H1 (cell line): ENCODE results near the gene HDAC10.

Source experiments
- ASH2L ChIP-seq: fragments of 200-600, 300-600 bp; sonication (generic); IDR thresholded peaks from one replicate; pipeline ENCODE4 v1.7.1; 2017; ENCODE audit warnings: low read length
- CREB1 ChIP-seq: IDR thresholded peaks from 2 replicates; pipeline ENCODE4 v1.6.1; 2012; ENCODE audit warnings: inconsistent platforms
- EP300 ChIP-seq, 2 experiments: IDR thresholded peaks; 1 replicate in 1 of 2; 2 replicates in 1 of 2; pipeline ENCODE4 v1.6.1; 2011 to 2012; ENCODE audit warnings: low read depth in 2 of 2, low read length in 2 of 2, mild to moderate bottlenecking in 2 of 2, borderline replicate concordance in 1 of 2, inconsistent platforms in 1 of 2, moderate library complexity in 1 of 2
- MAFK ChIP-seq: IDR thresholded peaks from 2 replicates; pipeline ENCODE4 v1.6.1; 2012; ENCODE audit warnings: low read depth, mild to moderate bottlenecking, improper control_type of control experiment, low read length
- POLR2A ChIP-seq, 2 experiments: IDR thresholded peaks; 1 replicate in 1 of 2; 2 replicates in 1 of 2; pipeline ENCODE4 v1.6.1; 2011; ENCODE audit warnings: low read depth in 2 of 2, low read length in 2 of 2, mild to moderate bottlenecking in 2 of 2; ENCODE audit errors: control extremely low read depth in 1 of 2
- RXRA ChIP-seq: IDR thresholded peaks from 2 replicates; pipeline ENCODE4 v1.6.1; 2011; ENCODE audit warnings: low read depth, mild to moderate bottlenecking, low read length, moderate library complexity; ENCODE audit not compliant: insufficient read depth
- TAF1 ChIP-seq: IDR thresholded peaks from 2 replicates; pipeline ENCODE4 v1.6.1; 2011; ENCODE audit warnings: mild to moderate bottlenecking, low read depth, low read length
- TAF7 ChIP-seq: optimal IDR thresholded peaks from 2 replicates; pipeline ENCODE3; 2011; ENCODE audit warnings: low read depth, mild to moderate bottlenecking, inconsistent platforms, low read length, moderate library complexity, borderline replicate concordance
- YY1 ChIP-seq: IDR thresholded peaks from 2 replicates; pipeline ENCODE4 v1.6.1; 2011; ENCODE audit warnings: low read depth, mild to moderate bottlenecking, low read length
- TF ChIP-seq, protein P1 (sequence below), 3 experiments: IDR thresholded peaks; 1 replicate in 2 of 3; 2 replicates in 1 of 3; pipeline versions ENCODE4 v1.5.1 to v1.6.1; 2011; ENCODE audit warnings: low read length in 3 of 3, mild to moderate bottlenecking in 3 of 3, inconsistent platforms in 2 of 3, low read depth in 1 of 3, moderate library complexity in 1 of 3; ENCODE audit not compliant: insufficient read depth in 1 of 3; ENCODE audit errors: control extremely low read depth in 1 of 3
- TF ChIP-seq, protein P2 (sequence below): IDR thresholded peaks from 2 replicates; pipeline ENCODE4 v1.6.1; 2011; ENCODE audit warnings: low read length, improper control_type of control experiment
- TF ChIP-seq, protein P3 (sequence below): IDR thresholded peaks from 2 replicates; pipeline ENCODE4 v1.6.1; 2012; ENCODE audit warnings: inconsistent platforms

DNA sequence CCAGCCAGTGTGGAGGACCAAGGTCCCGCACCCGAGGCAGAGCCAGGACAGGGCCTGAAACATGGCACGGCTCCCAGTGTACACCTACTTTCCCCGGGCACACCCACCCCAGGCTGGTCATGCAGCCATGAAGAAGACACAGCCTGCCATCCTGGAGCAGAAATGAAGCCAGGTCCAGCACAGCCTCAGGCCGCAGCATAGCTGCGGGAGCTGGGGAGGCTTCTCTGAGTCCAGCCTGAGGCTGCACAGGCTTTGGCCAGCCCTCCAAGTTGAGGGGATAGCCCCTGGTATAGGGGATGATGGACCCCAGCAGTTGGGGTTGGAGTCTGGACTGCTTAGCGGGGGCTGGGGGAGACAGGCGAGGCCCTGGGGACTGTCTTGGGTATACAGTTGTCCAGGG, 2.9 kb upstream of the HDAC10 start:
- TF ChIP-seq ASH2L (no peak), TAF7 (no peak), EP300 (IDR thresholded peaks at IDR 0.05; ENCODE audit: borderline replicate concordance in 1 of 2, low read depth in 2 of 2, low read length in 2 of 2) (no peak), TAF1 (no peak), POLR2A (IDR thresholded peaks at IDR 0.05; ENCODE audit: control extremely low read depth in 1 of 2, low read depth in 2 of 2, low read length in 2 of 2) (no peak), YY1 (no peak), CREB1 (no peak), MAFK (no peak), RXRA (no peak)
- TF ChIP-seq, protein P1, sequence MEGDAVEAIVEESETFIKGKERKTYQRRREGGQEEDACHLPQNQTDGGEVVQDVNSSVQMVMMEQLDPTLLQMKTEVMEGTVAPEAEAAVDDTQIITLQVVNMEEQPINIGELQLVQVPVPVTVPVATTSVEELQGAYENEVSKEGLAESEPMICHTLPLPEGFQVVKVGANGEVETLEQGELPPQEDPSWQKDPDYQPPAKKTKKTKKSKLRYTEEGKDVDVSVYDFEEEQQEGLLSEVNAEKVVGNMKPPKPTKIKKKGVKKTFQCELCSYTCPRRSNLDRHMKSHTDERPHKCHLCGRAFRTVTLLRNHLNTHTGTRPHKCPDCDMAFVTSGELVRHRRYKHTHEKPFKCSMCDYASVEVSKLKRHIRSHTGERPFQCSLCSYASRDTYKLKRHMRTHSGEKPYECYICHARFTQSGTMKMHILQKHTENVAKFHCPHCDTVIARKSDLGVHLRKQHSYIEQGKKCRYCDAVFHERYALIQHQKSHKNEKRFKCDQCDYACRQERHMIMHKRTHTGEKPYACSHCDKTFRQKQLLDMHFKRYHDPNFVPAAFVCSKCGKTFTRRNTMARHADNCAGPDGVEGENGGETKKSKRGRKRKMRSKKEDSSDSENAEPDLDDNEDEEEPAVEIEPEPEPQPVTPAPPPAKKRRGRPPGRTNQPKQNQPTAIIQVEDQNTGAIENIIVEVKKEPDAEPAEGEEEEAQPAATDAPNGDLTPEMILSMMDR (IDR thresholded peaks at IDR 0.05; ENCODE audit: control extremely low read depth in 1 of 3, insufficient read depth in 1 of 3, low read depth in 1 of 3, low read length in 3 of 3), result no peak
- TF ChIP-seq, protein P2, sequence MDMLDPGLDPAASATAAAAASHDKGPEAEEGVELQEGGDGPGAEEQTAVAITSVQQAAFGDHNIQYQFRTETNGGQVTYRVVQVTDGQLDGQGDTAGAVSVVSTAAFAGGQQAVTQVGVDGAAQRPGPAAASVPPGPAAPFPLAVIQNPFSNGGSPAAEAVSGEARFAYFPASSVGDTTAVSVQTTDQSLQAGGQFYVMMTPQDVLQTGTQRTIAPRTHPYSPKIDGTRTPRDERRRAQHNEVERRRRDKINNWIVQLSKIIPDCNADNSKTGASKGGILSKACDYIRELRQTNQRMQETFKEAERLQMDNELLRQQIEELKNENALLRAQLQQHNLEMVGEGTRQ, result no peak
- TF ChIP-seq, protein P3, sequence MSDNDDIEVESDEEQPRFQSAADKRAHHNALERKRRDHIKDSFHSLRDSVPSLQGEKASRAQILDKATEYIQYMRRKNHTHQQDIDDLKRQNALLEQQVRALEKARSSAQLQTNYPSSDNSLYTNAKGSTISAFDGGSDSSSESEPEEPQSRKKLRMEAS, result no peak
